Measurements from ENCODE around the gene SLC25A12.

Gene SLC25A12

DNA sequence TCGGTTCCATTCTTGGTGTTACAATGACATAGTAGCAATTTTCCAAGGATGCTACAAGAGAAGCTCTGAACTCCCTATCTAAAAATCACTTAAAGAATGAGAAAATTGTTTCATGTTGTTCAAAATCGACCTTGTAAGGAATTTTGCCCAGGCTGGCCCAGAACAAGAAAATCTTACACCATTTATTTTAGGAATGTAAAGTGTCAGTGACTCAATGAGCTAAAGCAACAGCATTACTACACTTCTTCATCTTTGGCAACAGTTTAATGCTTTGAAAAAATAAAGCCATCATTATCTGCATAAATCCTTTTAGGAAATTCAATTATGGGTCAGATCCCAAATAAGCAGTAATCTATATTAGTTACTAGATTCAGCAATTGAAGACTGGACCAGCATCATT, 38.6 kb downstream of the SLC25A12 start:
- H2AFZ ChIP-seq (ENCODE audit: low read length, unreplicated experiment): no peak overlapping the region
- H3K27ac ChIP-seq (ENCODE audit: low read depth, low read length): no peak overlapping the region
- no peaks in the 10 kb centered on the region for H3K79me2 ChIP-seq (ENCODE audit: control insufficient read depth, insufficient read depth, low read length, unreplicated experiment)
- no peaks in the 10 kb centered on the region for H3K27me3 ChIP-seq (ENCODE audit: insufficient read depth, low read length)
- H3K36me3 ChIP-seq (ENCODE audit: insufficient read depth, low read length): no peaks in the 10 kb centered on the region
- H3K4me3 ChIP-seq (ENCODE audit: low read depth, low read length): no peak overlapping the region
- peaks cover 14% of the 10 kb centered on the region for H3K4me1 ChIP-seq (ENCODE audit: control insufficient read depth, insufficient read depth, low read length, unreplicated experiment)

DNA sequence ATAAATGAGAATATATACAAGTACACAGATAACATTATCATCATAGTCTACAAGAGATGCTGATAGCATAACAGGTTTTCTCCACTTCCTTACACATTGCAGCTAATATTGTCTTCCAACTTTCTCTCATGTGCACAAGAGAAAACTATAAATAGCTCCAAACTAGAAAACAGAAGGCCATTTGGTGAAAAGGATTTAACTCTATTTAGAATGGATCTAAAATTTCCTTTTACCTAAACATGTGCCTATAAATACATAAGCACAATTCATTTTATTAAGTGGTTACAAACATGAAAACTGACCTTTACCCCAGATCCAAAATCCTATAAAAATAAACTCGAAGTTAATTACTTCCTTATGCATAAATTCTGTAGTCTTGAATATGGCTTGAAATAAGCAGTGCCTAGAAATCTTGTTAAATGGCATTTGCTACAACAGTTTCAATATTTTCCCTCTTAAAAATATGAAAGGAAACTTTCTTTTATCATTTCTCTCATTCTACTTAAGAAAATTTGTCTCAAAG, 41.6 kb downstream of the SLC25A12 start:
- Histone ChIP-seq H3K4me1 (ENCODE audit: control insufficient read depth, insufficient read depth, low read length, unreplicated experiment) (no peaks in the 10 kb centered on the region), H3K36me3 (ENCODE audit: insufficient read depth, low read length) (no peaks in the 10 kb centered on the region; the same call in 1 of the 2 replicates), H3K79me2 (ENCODE audit: control insufficient read depth, insufficient read depth, low read length, unreplicated experiment) (no peaks in the 10 kb centered on the region), H3K27ac (ENCODE audit: low read depth, low read length) (no peak overlapping the region), H3K4me3 (ENCODE audit: low read depth, low read length) (no peak overlapping the region), H2AFZ (ENCODE audit: low read length, unreplicated experiment) (no peak overlapping the region), H3K27me3 (ENCODE audit: insufficient read depth, low read length) (no peaks in the 10 kb centered on the region)

DNA sequence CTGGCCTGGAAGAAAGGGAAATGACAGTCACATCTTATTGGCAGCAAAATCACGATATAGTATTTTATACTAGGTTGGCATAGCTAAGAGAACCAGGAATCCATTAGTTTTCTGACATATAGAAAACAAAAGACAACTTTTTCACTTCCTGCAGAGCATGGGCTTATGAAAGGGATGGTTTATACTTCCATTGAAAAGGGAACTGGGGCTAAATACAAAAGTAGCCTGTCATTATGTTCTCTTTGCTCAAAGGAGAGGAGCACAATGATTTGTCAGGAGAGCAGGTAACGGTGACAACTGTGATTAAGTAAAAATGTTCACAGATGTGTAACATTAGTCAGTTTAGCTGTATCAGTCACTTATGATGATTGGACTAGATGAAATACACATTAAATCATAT, 46.4 kb downstream of the SLC25A12 start:
- no peak overlapping the region for H3K4me3 ChIP-seq (ENCODE audit: low read depth, low read length)
- no peaks in the 10 kb centered on the region for H3K79me2 ChIP-seq (ENCODE audit: control insufficient read depth, insufficient read depth, low read length, unreplicated experiment)
- no peak overlapping the region for H3K27ac ChIP-seq (ENCODE audit: low read depth, low read length)
- H2AFZ ChIP-seq (ENCODE audit: low read length, unreplicated experiment): no peak overlapping the region
- H3K27me3 ChIP-seq (ENCODE audit: insufficient read depth, low read length): no peaks in the 10 kb centered on the region
- no peaks in the 10 kb centered on the region for H3K4me1 ChIP-seq (ENCODE audit: control insufficient read depth, insufficient read depth, low read length, unreplicated experiment)
- no peaks in the 10 kb centered on the region; the same call in 1 of the 2 replicates for H3K36me3 ChIP-seq (ENCODE audit: insufficient read depth, low read length)

DNA sequence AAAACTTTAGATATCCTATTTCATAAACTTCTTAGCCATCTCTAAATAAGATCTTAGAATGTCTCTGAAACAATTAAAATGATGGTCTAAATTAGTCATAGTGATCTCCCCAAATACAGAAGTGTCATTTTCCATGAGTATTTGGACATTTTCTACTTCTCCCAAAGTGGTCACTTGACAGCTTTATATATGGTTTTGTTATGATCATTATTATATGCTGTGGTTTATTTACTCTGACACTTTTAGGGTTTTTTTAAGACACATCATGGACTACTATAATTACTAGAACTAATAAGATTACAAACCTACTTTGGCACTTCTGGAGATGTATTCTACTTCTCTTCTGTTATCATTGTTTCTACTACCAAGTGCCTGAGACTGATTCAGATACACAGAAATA, 47.1 kb downstream of the SLC25A12 start:
- H3K79me2 ChIP-seq (ENCODE audit: control insufficient read depth, insufficient read depth, low read length, unreplicated experiment): no peaks in the 10 kb centered on the region
- peaks cover under 1% of the 10 kb centered on the region; the same call in 1 of the 2 replicates for H3K36me3 ChIP-seq (ENCODE audit: insufficient read depth, low read length)
- H3K4me3 ChIP-seq (ENCODE audit: low read depth, low read length): no peak overlapping the region
- H3K27ac ChIP-seq (ENCODE audit: low read depth, low read length): no peak overlapping the region
- H2AFZ ChIP-seq (ENCODE audit: low read length, unreplicated experiment): no peak overlapping the region
- no peaks in the 10 kb centered on the region for H3K27me3 ChIP-seq (ENCODE audit: insufficient read depth, low read length)
- no peaks in the 10 kb centered on the region for H3K4me1 ChIP-seq (ENCODE audit: control insufficient read depth, insufficient read depth, low read length, unreplicated experiment)

DNA sequence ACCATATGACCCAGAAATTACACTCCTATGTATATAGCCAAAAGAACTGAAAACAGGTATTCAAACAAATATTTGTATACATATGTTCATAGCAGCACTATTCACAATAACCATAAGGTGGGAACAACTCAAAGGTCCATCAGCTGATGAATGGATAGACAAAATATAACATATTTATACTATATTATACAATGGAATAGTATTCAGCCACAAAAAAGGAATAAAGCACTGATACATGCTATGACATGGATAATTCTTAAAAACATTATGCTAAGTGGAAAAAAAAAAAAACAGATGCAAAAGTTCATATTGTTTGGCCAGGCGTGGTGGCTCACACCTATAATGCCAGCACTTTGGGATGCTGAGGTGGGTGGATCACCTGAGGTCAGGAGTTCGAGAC, 52.0 kb downstream of the SLC25A12 start:
- no peak overlapping the region for H3K4me3 ChIP-seq (ENCODE audit: low read depth, low read length)
- no peak overlapping the region for H2AFZ ChIP-seq (ENCODE audit: low read length, unreplicated experiment)
- peaks cover 13% of the 10 kb centered on the region for H3K4me1 ChIP-seq (ENCODE audit: control insufficient read depth, insufficient read depth, low read length, unreplicated experiment)
- no peaks in the 10 kb centered on the region for H3K27me3 ChIP-seq (ENCODE audit: insufficient read depth, low read length)
- peaks cover 9% of the 10 kb centered on the region; the same call in 1 of the 2 replicates for H3K36me3 ChIP-seq (ENCODE audit: insufficient read depth, low read length)
- no peaks in the 10 kb centered on the region for H3K79me2 ChIP-seq (ENCODE audit: control insufficient read depth, insufficient read depth, low read length, unreplicated experiment)
- no peak overlapping the region for H3K27ac ChIP-seq (ENCODE audit: low read depth, low read length)

DNA sequence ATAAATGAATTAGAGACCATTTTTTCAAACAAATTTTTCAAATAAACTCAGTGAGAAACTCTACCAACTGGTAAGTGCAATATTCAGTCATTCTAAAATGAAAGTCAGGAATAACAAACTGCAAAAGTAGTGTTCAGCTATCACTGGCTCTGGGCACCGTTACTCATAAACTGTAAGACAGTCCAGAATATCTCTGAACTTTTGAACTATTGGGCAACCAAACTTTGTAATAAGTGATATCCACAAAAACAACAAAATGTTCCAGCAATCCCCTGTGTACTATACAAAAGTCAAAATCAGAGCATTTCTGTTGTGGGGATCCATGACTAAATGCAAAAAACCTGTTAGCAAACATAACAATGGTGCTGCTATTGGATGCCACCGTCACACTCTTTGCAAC, 56.3 kb downstream of the SLC25A12 start:
- Histone ChIP-seq H3K4me3 (ENCODE audit: low read depth, low read length) (peak overlapping the region; percentile 12; the same call in 1 of the 2 replicates), H3K4me1 (ENCODE audit: control insufficient read depth, insufficient read depth, low read length, unreplicated experiment) (peaks cover 26% of the 10 kb centered on the region), H3K27me3 (ENCODE audit: insufficient read depth, low read length) (no peaks in the 10 kb centered on the region), H3K27ac (ENCODE audit: low read depth, low read length) (peak overlapping the region; percentile 21; the same call in 1 of the 2 replicates), H2AFZ (ENCODE audit: low read length, unreplicated experiment) (no peak overlapping the region), H3K36me3 (ENCODE audit: insufficient read depth, low read length) (peaks cover 46% of the 10 kb centered on the region), H3K79me2 (ENCODE audit: control insufficient read depth, insufficient read depth, low read length, unreplicated experiment) (no peaks in the 10 kb centered on the region)

DNA sequence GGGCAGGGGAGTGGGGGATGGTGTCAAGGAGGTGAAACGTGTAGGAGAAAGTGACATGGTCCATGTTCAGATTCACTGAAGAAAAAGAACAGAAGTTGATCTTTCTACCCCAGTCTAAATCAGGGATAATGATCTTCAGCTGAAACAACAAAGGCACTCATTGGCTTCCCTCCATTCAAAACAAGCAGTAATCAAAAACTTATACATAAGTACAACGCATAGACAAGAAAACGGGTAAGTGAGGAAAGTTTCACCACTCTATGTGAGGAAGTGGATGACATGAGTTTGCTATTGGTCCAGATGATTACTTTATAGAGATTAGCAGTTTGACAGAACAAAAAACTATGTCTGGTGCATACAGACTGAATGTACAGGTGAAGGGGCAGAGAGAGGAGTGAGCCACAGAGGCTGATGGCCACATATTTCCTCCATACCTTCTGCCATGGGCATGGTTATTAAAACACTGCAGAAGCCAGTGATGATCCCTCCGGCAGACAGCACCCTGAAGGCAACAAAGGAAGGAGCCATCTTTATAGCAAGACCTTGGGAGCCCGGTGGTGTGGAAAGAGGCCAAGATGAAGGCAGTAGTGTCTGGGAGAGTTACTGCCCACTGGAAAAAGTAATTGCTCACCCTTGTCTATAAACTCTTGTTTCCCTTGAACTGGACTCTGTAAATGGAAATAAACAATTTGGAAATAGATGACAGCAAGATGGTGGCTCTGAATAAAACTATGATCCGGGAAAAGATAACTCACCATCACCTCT, 57.7 kb downstream of the SLC25A12 start:
- Histone ChIP-seq H3K4me1 (ENCODE audit: control insufficient read depth, insufficient read depth, low read length, unreplicated experiment) (peaks cover 26% of the 10 kb centered on the region), H3K36me3 (ENCODE audit: insufficient read depth, low read length) (peaks cover 54% of the 10 kb centered on the region), H3K27me3 (ENCODE audit: insufficient read depth, low read length) (no peaks in the 10 kb centered on the region), H3K27ac (ENCODE audit: low read depth, low read length) (no peak overlapping the region), H3K79me2 (ENCODE audit: control insufficient read depth, insufficient read depth, low read length, unreplicated experiment) (no peaks in the 10 kb centered on the region), H3K4me3 (ENCODE audit: low read depth, low read length) (no peak overlapping the region), H2AFZ (ENCODE audit: low read length, unreplicated experiment) (no peak overlapping the region)

DNA sequence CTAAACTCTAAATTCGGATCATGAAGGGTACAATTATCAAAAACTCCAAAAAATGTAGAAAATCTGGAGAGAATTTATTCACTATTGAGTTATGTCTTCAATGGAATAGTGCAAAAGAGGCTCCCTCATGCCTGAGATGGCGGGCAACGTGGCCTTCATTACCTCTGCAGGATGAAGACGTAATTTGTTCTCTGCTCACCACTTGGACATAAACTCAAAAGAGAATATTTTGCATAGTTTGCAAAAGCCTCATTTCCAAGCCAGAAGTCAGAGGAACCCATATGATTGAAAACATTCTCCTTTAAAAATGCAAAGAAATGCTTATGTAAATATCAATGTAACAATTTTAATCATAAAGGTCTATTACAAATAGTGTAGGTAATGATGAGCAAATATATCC, 58.7 kb downstream of the SLC25A12 start:
- H3K79me2 ChIP-seq (ENCODE audit: control insufficient read depth, insufficient read depth, low read length, unreplicated experiment): no peaks in the 10 kb centered on the region
- H3K27ac ChIP-seq (ENCODE audit: low read depth, low read length): no peak overlapping the region
- no peak overlapping the region for H3K4me3 ChIP-seq (ENCODE audit: low read depth, low read length)
- no peaks in the 10 kb centered on the region for H3K27me3 ChIP-seq (ENCODE audit: insufficient read depth, low read length)
- H2AFZ ChIP-seq (ENCODE audit: low read length, unreplicated experiment): no peak overlapping the region
- H3K4me1 ChIP-seq (ENCODE audit: control insufficient read depth, insufficient read depth, low read length, unreplicated experiment): peaks cover 26% of the 10 kb centered on the region
- peaks cover 60% of the 10 kb centered on the region for H3K36me3 ChIP-seq (ENCODE audit: insufficient read depth, low read length)

DNA sequence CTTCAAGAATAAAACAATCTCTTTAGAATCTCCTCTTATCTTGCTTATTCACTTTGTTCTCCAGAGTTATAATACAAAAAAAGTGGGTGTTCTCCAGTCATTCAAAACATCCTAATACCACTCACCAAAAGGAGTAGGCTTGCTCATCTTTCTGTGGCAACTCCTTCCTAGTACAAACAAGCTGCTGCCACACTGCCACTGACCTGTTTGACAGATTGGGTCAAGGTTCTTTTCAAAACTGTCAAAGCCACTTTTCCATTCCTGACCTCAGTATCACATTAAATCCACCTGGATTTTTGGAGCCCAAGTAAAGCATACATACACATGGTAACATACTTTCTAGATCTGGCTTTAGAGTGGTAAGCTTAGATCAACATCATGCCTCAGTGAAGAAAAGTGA, 59.8 kb downstream of the SLC25A12 start:
- Histone ChIP-seq H3K4me3 (ENCODE audit: low read depth, low read length) (no peak overlapping the region), H3K79me2 (ENCODE audit: control insufficient read depth, insufficient read depth, low read length, unreplicated experiment) (no peaks in the 10 kb centered on the region), H3K36me3 (ENCODE audit: insufficient read depth, low read length) (peaks cover 71% of the 10 kb centered on the region), H2AFZ (ENCODE audit: low read length, unreplicated experiment) (no peak overlapping the region), H3K27ac (ENCODE audit: low read depth, low read length) (no peak overlapping the region), H3K4me1 (ENCODE audit: control insufficient read depth, insufficient read depth, low read length, unreplicated experiment) (peaks cover 26% of the 10 kb centered on the region), H3K27me3 (ENCODE audit: insufficient read depth, low read length) (no peaks in the 10 kb centered on the region)

DNA sequence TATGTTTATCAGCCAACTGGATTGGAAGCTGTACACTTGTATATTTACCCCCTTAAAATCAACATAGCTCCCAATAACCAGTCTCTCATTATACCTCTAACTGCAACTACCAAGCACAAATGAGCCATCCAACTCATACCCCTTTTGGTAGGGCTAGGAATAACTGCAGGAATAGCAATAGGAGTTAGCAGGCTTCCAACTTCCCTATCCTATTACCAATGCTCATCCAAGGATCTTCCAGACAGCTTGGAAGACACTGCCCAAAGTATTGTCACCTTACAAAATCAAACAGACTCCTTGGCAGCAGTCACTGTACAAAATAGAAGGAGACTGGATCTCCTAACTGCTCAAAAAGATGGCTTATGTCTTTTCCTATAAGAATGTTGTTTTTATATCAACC, 61.6 kb downstream of the SLC25A12 start:
- Histone ChIP-seq H3K79me2 (ENCODE audit: control insufficient read depth, insufficient read depth, low read length, unreplicated experiment) (no peaks in the 10 kb centered on the region), H2AFZ (ENCODE audit: low read length, unreplicated experiment) (no peak overlapping the region), H3K27me3 (ENCODE audit: insufficient read depth, low read length) (no peaks in the 10 kb centered on the region), H3K4me1 (ENCODE audit: control insufficient read depth, insufficient read depth, low read length, unreplicated experiment) (peaks cover 18% of the 10 kb centered on the region), H3K27ac (ENCODE audit: low read depth, low read length) (no peak overlapping the region), H3K36me3 (ENCODE audit: insufficient read depth, low read length) (peaks cover 84% of the 10 kb centered on the region), H3K4me3 (ENCODE audit: low read depth, low read length) (no peak overlapping the region)

DNA sequence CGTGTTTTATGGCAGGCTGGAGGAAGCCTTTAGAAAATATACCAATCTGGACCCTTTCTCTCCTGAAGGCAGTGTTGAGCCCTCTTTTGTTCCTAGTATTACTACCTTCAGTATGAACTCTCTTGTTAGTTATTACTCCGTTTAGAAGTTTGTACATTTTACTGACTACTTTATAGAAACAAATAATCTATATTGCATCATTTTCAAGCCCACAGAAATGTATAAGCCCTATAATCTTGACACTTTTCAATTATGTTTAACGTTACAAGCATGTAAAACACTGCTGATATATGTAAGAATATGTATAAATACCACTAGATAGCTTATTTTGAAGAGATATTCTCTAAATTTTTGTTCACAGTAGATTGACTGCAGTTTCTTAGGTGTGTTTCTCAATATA, 64.0 kb downstream of the SLC25A12 start:
- H3K4me3 ChIP-seq (ENCODE audit: low read depth, low read length): no peak overlapping the region
- H3K36me3 ChIP-seq (ENCODE audit: insufficient read depth, low read length): peaks cover 73% of the 10 kb centered on the region
- no peaks in the 10 kb centered on the region for H3K4me1 ChIP-seq (ENCODE audit: control insufficient read depth, insufficient read depth, low read length, unreplicated experiment)
- no peak overlapping the region for H3K27ac ChIP-seq (ENCODE audit: low read depth, low read length)
- H3K27me3 ChIP-seq (ENCODE audit: insufficient read depth, low read length): no peaks in the 10 kb centered on the region
- H2AFZ ChIP-seq (ENCODE audit: low read length, unreplicated experiment): no peak overlapping the region
- no peaks in the 10 kb centered on the region for H3K79me2 ChIP-seq (ENCODE audit: control insufficient read depth, insufficient read depth, low read length, unreplicated experiment)

All from ACC112 (cell line).